ENCODE measurements around the gene ORAI2. TPM values are rescaled to one million over a fixed set of nuclear protein-coding genes. Genes with fewer than 3 reads are reported as not detected.

The ORAI2 gene
- total and polyA plus RNA-seq, 2 donors (not counting 1 experiment from before 2014, with no cell fraction given) = 20.3 to 26.6 TPM

DNA sequence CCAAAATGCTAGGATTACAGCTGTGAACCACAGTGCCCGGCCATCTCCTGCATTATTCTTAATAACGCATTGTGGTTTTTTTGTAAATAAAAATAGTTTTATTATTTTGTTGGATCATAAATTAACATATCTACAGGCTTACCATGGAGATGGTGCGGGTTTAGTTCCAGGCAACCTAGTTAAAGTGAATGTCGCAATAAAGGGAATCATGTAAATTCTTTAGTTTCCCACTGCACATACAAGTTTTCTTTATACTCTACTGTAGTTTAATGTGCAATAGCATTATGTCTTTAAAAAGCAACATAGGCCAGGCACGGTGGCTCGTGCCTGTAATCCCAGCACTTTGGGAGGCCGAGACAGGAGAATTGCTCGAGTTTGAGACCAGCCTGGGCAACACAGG, 34.8 kb upstream of the ORAI2 start:
- Histone ChIP-seq H3K79me2 (ENCODE audit: control insufficient read depth, insufficient read depth, low read length) (peaks cover 13% of the 10 kb centered on the region), H3K4me2 (ENCODE audit: extremely low read depth, insufficient read depth, low read length) (no peak overlapping the region), H3K36me3 (ENCODE audit: control insufficient read depth, insufficient read depth, low read length) (peaks cover 5% of the 10 kb centered on the region), H3K27ac (ENCODE audit: insufficient read depth, low read length) (no peak overlapping the region), H4K20me1 (ENCODE audit: control insufficient read depth, extremely low read depth, insufficient read depth, low read length) (no peaks in the 10 kb centered on the region), H3K9ac (ENCODE audit: insufficient read depth, low read length) (no peak overlapping the region), H3K4me1 (ENCODE audit: control insufficient read depth, extremely low read depth, insufficient read depth, low read length) (peaks cover 3% of the 10 kb centered on the region), H3K27me3 (ENCODE audit: control insufficient read depth, insufficient read depth, low read length) (no peaks in the 10 kb centered on the region), H3K4me3 (replicated peaks in 1 of 4; ENCODE audit: control extremely low read depth in 1 of 4, insufficient read depth in 1 of 4, low read depth in 3 of 4, low read length in 4 of 4) (no peak overlapping the region), H3K9me3 (ENCODE audit: control insufficient read depth, insufficient read depth, low read depth, low read length) (no peaks in the 10 kb centered on the region), H2AFZ (ENCODE audit: low read length) (no peak overlapping the region)
- no peak for DNase-seq (ENCODE audit: low read depth in 2 of 2)
- TF ChIP-seq CTCF (conservative IDR thresholded peaks at IDR 0.05 in 1 of 2, IDR thresholded peaks at IDR 0.05 in 1 of 2; ENCODE audit: low read depth in 1 of 2, low read length in 2 of 2) (no peak), EZH2 (IDR thresholded peaks at IDR 0.05; ENCODE audit: low read length, missing control alignments) (no peak)

DNA sequence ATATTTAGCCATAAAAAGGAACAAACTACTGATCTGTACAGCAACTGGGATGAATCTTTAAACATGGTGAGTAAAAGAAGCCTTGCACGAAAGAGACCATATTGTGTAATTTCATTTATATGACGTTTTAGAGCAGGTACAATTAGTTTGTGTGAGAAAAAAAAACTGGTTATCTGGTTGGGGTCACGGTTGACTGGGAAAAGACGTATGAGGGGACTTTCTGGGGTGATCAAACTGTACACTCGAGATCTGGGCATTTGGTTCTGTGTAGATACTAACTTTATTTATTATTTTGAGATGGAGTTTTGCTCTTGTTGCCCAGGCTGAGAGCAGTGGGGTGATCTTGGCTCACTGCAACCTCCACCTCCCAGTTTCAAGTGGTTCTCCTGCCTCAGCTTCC, 33.0 kb upstream of the ORAI2 start:
- no peak overlapping the region for H3K4me3 ChIP-seq (replicated peaks in 1 of 4; ENCODE audit: control extremely low read depth in 1 of 4, insufficient read depth in 1 of 4, low read depth in 3 of 4, low read length in 4 of 4)
- H3K4me1 ChIP-seq (ENCODE audit: control insufficient read depth, extremely low read depth, insufficient read depth, low read length) = peaks cover 3% of the 10 kb centered on the region
- no peaks in the 10 kb centered on the region for H3K9me3 ChIP-seq (ENCODE audit: control insufficient read depth, insufficient read depth, low read depth, low read length)
- H2AFZ ChIP-seq (ENCODE audit: low read length) = no peak overlapping the region
- H3K4me2 ChIP-seq (ENCODE audit: extremely low read depth, insufficient read depth, low read length) = no peak overlapping the region
- no peaks in the 10 kb centered on the region for H4K20me1 ChIP-seq (ENCODE audit: control insufficient read depth, extremely low read depth, insufficient read depth, low read length)
- H3K79me2 ChIP-seq (ENCODE audit: control insufficient read depth, insufficient read depth, low read length) = peaks cover 13% of the 10 kb centered on the region
- no peak for TF ChIP-seq EZH2 (IDR thresholded peaks at IDR 0.05; ENCODE audit: low read length, missing control alignments)
- TF ChIP-seq CTCF (conservative IDR thresholded peaks at IDR 0.05 in 1 of 2, IDR thresholded peaks at IDR 0.05 in 1 of 2; ENCODE audit: low read depth in 1 of 2, low read length in 2 of 2) = no peak
- no peak for DNase-seq (ENCODE audit: low read depth in 2 of 2)
- no peak overlapping the region for H3K27ac ChIP-seq (ENCODE audit: insufficient read depth, low read length)
- H3K9ac ChIP-seq (ENCODE audit: insufficient read depth, low read length) = no peak overlapping the region
- H3K27me3 ChIP-seq (ENCODE audit: control insufficient read depth, insufficient read depth, low read length) = no peaks in the 10 kb centered on the region
- peaks cover 5% of the 10 kb centered on the region for H3K36me3 ChIP-seq (ENCODE audit: control insufficient read depth, insufficient read depth, low read length)

DNA sequence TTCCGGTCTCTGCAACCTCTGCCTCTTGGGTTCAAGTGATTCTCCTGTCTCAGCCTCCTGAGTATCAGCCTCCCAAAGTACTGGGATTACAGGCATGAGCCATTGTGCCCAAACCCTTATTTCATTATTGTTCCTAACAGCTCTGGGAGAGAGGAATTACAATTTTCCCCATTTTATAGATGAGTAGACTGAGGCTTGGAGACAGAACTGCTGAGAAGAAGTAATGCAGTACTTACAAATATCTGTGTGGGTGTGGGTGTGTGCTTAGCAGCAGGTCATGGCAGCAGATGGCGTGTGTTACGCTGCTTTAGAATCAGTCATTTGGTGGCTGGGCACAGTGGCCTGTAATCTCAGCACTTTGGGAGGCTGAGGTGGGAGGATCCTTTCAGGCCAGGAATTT, 29.8 kb upstream of the ORAI2 start:
- H4K20me1 ChIP-seq (ENCODE audit: control insufficient read depth, extremely low read depth, insufficient read depth, low read length) = no peaks in the 10 kb centered on the region
- TF ChIP-seq CTCF (conservative IDR thresholded peaks at IDR 0.05 in 1 of 2, IDR thresholded peaks at IDR 0.05 in 1 of 2; ENCODE audit: low read depth in 1 of 2, low read length in 2 of 2) (no peak), EZH2 (IDR thresholded peaks at IDR 0.05; ENCODE audit: low read length, missing control alignments) (no peak)
- no peak for DNase-seq (ENCODE audit: low read depth in 2 of 2)
- H3K4me1 ChIP-seq (ENCODE audit: control insufficient read depth, extremely low read depth, insufficient read depth, low read length) = no peaks in the 10 kb centered on the region
- H3K9ac ChIP-seq (ENCODE audit: insufficient read depth, low read length) = no peak overlapping the region
- no peaks in the 10 kb centered on the region for H3K27me3 ChIP-seq (ENCODE audit: control insufficient read depth, insufficient read depth, low read length)
- no peaks in the 10 kb centered on the region for H3K9me3 ChIP-seq (ENCODE audit: control insufficient read depth, insufficient read depth, low read depth, low read length)
- H3K4me3 ChIP-seq (replicated peaks in 1 of 4; ENCODE audit: control extremely low read depth in 1 of 4, insufficient read depth in 1 of 4, low read depth in 3 of 4, low read length in 4 of 4) = no peak overlapping the region
- H2AFZ ChIP-seq (ENCODE audit: low read length) = no peak overlapping the region
- peaks cover 22% of the 10 kb centered on the region for H3K36me3 ChIP-seq (ENCODE audit: control insufficient read depth, insufficient read depth, low read length)
- H3K27ac ChIP-seq (ENCODE audit: insufficient read depth, low read length) = peak overlapping the region; percentile 41
- H3K4me2 ChIP-seq (ENCODE audit: extremely low read depth, insufficient read depth, low read length) = no peak overlapping the region
- no peaks in the 10 kb centered on the region for H3K79me2 ChIP-seq (ENCODE audit: control insufficient read depth, insufficient read depth, low read length)
